GM19372 (cell line): ENCODE measurements around the gene TTLL7.
A peak's percentile ranks its signal among the peaks of the same experiment; 100 is the strongest.
"Not testable (repeated sequence)": the region's sequence is repeated elsewhere in the genome, so short reads cannot be mapped to it uniquely, and the experiment has no call there.

Source experiments
- ATAC-seq: cut with Tn5 transposase; IDR thresholded peaks from one replicate; pipeline ENCODE4 v1.9.1; 2021; ENCODE audit warnings: mild to moderate bottlenecking, low read depth, moderate library complexity; ENCODE audit not compliant: unreplicated experiment

TTLL7 gene

GRCh38 chr1:83932281-83932680 is 66.7 kb downstream of the TTLL7 start:
- no peak for ATAC-seq

DNA sequence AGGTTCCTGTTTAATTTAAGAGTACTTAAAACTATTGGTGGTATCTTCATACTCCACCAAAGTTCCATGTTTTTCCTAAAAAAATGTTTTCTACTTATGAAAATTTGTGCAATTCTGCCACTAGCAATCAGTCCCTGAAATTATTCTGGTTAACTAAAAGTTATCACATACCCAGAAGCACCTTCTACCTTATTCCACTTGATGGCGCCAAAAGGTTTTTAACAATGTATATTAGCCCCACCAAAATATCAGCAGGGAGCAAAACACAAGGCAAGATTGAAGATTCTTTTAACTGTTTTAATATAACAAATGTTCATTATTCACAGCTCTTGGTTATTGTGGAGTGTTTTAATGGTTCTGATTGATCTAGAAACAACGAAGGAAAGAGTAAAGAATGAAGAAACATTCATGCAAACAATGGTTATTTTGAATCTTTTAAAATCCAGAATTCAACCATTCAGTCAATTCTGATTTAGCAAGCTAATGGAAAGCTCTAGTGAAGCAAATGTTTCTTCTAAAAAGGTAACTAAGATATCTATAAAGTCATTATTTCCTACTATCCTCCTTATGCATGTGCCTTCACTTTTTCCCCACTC is 67.2 kb downstream of the TTLL7 start:
- ATAC-seq: peak; percentile 84

GRCh38 chr1:83929184-83929583 is 69.7 kb downstream of the TTLL7 start:
- no peak for ATAC-seq

GRCh38 chr1:83928396-83928795 is 70.5 kb downstream of the TTLL7 start:
- no peak for ATAC-seq

DNA sequence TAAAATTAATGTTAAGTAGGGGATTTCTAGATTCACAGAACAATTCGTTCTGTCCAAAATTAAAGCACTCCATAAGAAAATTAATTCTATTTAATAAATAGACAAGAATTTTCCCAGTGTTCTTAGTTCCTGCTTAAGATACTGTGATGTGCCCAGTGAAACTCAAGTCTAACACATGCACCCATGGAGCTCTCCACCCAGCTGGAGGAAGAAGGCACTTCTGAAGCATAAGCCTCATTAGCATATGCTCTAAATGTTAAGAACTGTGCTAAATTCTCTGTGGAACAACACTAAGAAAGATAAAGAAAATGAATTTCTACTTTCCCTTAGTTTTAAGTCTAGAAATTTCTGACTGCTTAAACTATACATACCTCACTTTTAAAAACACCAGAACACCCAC is 71.2 kb downstream of the TTLL7 start:
- ATAC-seq: no peak

- no peak for ATAC-seq
Observed at GRCh38 chr1:83927061-83927460, 71.9 kb downstream of the TTLL7 start.

- no peak for ATAC-seq
Observed at GRCh38 chr1:83923553-83923952, 75.4 kb downstream of the TTLL7 start.

- ATAC-seq: no peak
Observed at GRCh38 chr1:83922431-83922830, 76.5 kb downstream of the TTLL7 start.

- no peak for ATAC-seq
Observed at GRCh38 chr1:83920320-83920719, 78.6 kb downstream of the TTLL7 start.

DNA sequence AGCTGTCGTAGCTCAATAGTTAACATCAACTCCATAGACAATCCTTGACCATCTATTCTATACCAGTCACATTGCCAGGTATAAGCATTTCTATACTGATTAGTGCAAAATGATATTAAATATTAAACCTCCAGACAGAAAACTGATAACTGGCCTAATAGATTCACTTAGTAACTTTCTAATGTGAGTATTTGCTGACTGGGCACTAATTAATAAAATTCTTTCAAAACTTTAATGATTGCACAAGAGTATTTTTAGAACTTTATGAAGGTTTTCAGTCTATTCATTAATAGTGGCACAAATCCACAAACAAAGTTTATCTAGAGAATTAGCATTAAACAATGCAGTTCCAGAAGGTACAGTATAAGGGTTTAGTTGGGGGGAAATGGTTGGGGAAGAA is 79.1 kb downstream of the TTLL7 start:
- no peak for ATAC-seq

DNA sequence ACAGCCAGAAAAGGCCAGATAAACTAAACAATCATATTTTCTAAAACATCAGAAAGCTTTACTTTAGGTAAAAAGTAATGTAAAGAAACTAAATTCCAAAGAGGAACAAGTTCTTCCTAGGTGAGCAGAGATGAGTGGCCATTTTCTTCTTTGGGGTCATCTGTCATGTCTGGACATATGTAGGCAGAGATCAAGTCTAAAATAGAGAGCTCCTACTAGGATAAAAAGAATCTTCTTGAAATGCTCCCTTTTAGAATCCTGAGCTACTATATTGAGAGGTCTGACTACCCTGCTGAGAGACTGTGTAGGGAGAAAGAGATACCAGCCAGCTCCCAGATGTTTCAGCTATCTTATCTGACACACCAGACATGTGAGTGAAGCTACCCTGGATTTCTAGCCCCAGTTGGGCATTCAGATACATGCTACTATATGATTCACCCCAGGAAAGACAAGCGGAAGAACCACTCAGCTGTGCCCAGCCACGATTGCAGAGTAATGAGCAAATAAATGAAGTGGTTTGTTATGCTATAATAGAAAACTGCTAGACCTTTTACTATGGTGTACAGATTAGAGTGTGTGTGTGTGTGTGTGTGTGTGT is 80.1 kb downstream of the TTLL7 start:
- ATAC-seq: no peak

DNA sequence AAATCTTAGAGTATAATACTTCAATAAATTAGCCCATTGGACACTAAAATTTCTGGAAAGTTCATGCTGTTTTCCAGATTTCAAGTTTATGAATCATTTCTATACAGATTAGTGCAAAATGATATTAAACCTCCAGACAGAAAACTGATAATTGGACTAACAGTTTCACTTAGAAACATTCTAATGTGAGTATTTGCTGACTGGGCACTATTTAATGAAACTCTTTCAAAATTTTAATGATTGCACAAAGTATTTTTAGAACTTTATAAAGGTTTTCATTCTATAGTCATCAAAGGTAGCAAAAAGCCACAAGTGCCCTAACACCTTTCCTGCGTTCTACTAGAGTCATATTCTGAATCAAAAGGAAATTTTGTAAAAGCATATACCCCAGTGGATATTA is 81.0 kb downstream of the TTLL7 start:
- no peak for ATAC-seq

DNA sequence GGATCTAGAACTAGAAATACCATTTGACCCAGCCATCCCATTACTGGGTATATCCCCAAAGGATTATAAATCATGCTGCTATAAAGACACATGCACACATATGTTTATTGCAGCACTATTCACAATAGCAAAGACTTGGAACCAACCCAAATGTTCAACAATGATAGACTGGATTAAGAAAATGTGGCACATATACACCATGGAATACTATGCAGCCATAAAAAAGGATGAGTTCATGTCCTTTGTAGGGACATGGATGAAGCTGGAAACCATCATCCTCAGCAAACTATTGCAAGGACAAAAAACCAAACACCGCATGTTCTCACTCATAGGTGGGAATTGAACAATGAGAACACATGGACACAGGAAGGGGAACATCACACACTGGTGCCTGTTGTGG is 82.8 kb downstream of the TTLL7 start:
- ATAC-seq: not testable (repeated sequence)

GRCh38 chr1:83912876-83913275 is 86.1 kb downstream of the TTLL7 start:
- no peak for ATAC-seq

- no peak for ATAC-seq
Observed at GRCh38 chr1:83910461-83910860, 88.5 kb downstream of the TTLL7 start.

- no peak for ATAC-seq
Observed at GRCh38 chr1:83909687-83910086, 89.2 kb downstream of the TTLL7 start.

DNA sequence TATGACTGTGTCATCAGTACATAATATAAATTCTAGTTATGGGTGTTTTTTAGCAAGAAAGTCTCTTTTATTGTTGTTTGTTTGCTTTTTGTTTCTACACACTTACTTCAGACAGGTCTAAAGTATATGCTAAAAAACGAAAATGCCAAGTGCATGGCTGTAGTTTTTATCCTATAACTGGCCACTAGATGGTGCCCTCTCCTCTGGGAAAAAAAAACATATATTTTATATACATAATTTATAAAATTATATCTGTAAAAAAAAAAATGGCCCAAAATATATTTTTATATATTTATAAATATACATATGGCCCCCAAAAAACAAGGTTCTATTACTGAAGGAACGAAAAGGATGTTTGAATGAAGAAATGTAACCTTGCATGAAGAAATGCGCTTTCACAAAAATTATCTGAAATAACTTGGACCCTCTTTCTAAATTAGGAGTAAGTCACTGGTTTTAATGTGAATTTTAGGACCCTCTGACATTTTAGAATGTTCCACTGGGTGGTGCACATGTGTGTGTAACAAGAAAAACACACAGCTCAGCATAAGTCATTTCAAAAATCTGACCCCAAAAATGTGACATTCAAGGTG is 93.5 kb downstream of the TTLL7 start:
- ATAC-seq: no peak

- ATAC-seq: no peak
Observed at GRCh38 chr1:83901547-83902155, 97.3 kb downstream of the TTLL7 start.

GRCh38 chr1:83900524-83900923 is 98.4 kb downstream of the TTLL7 start:
- no peak for ATAC-seq

DNA sequence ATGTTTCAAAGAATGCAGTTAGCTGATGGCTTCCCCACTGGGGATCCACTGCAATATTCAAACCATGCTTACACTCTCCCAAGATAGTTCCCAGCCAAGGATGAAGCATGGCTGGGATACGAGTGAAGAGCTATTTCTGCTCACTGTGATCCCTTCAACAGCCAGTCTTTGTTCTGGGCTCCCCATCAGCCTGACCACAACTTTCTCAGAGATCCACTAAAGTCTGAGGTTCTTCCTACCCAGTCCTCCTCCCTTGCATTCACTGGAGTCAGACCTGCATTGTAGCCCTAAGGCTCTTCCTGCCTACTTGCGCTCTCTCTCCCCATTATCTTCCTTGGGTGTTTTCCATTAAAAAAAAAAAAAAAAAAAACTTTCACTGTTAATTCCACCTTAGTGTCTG is 101.4 kb downstream of the TTLL7 start:
- no peak for ATAC-seq

DNA sequence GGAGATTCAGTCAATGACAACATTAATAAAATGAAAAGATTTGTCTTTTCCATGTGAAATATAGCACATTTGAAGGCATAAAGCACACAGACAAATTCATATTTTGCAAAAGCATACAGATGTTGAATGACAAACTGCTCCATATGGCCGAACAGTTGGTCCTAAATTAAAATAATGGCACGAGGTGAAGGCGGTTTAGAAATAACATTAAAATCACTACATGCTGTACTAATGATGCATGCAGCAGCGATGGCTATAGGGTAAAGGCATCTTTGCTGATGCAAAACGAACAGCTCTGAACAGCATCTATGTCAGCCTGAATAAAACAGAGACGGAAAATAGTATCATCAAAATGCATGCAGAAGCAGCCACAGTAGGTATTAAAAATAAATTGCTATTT is 102.6 kb downstream of the TTLL7 start:
- no peak for ATAC-seq

DNA sequence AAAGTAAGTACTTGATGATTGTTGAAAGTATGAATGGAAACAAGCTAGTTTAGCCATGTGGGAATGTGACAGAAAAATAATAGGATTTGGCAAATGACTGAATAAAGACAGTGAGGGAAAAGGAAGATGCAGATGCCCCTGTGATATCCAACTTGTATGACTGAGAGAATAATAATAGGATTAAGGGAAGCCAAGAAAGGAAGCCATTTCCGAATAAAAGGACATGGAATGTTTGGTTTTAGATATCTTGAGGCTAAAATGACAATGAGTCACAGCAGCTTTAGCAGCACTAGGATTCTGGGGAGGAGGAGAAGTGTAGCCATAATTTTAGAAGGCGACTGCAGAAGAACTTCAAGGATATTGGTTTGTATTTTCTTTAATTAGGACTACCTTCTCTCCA is 109.2 kb downstream of the TTLL7 start:
- no peak for ATAC-seq
